ENCODE measurements around the gene MPIG6B. TPM values are rescaled to one million over a fixed set of nuclear protein-coding genes. Genes with fewer than 3 reads are reported as not detected.
A peak's percentile ranks its signal among the peaks of the same experiment; 100 is the strongest.

The MPIG6B gene
- total and polyA plus RNA-seq, 12 donors = 0.11 to 0.97 (median 0.27) TPM; not detected in 3

- no peak for DNase-seq
- Histone ChIP-seq H3K4me3 (no peak overlapping the region), H3K9me3 (no peaks in the 10 kb centered on the region), H3K36me3 (peaks cover 0 to 41% (median 17%) of the 10 kb centered on the region in 9 donors), H3K4me1 (peaks cover 9 to 44% (median 23%) of the 10 kb centered on the region in 9 donors), H3K27ac (peak overlapping the region in 2 of 10 donors; percentile 19 to 94), H3K27me3 (no peaks in the 10 kb centered on the region)
- WGBS, 2 donors = 84 to 91% methylated on average over 12 of the region's 12 CpGs
- no peak for ATAC-seq
- intact Hi-C loops (cut with DNase I) = loop anchor here in 6 of 10 donors (5.0 kb wide), 4 partner anchors 42 to 107 kb away; partner anchors contain the start of genes LY6G5C (in 1 of the 6) and VARS1 (in 1 of the 6)
- TF ChIP-seq CTCF (IDR thresholded peaks at IDR 0.05) = no peak
Measured at GRCh38 chr6:31725502-31726350, 2.6 kb downstream of the MPIG6B start.

DNA sequence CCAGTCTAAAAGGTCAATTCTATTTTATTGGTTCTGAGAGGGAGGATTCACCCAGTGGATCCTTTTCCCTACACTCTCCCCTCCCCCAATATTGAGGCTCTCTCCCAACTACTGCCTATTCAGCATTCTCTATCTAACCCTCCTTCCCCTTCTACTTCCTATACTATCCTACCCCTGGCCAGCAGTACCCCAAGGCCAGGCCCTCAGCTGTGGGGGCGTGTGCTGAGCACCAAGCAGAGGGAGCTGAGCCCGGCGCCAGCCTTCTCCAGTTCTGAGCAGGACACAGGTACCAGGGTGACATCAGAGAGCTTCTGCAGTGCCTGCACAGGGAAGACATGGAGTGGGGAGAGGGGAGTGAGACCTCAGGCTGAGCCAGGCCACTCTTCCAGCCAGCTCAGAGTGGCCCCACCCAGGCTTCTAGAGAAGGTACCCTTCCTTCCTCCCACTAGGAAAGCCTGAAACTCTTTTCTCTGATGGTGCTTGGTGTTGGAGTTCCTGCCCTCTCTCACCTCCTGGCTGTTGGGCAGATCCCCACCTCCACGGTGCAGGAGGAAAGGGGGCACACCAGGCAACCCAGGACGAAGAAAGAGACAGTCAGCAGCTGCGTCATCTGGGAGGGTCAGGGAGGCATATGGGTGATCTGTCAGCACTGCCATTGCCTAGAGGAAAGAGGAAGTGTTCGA lies 4.0 kb downstream of the MPIG6B start:
- peak overlapping the region in 8 of 10 donors; percentile 31 to 97 (median 93) for H3K27ac ChIP-seq
- H3K4me1 ChIP-seq = peaks cover 10 to 59% (median 38%) of the 10 kb centered on the region in 9 donors
- DNase-seq (peak in 1 of 2 donors; percentile 34), ATAC-seq (no peak)
- WGBS, 2 donors = 76 to 80% methylated on average over 7 of the region's 7 CpGs
- no peaks in the 10 kb centered on the region for H3K9me3 ChIP-seq
- peak overlapping the region in 2 of 10 donors; percentile 78 to 79 for H3K4me3 ChIP-seq
- no peaks in the 10 kb centered on the region for H3K27me3 ChIP-seq
- H3K36me3 ChIP-seq = peaks cover 0 to 56% (median 26%) of the 10 kb centered on the region in 9 donors
- TF ChIP-seq CTCF (IDR thresholded peaks at IDR 0.05) = no peak
- intact Hi-C loops (cut with DNase I) = loop anchor here in 6 of 10 donors (5.0 kb wide), 4 partner anchors 40 to 105 kb away; partner anchors contain the start of genes LY6G5C (in 1 of the 6) and VARS1 (in 1 of the 6)

DNA sequence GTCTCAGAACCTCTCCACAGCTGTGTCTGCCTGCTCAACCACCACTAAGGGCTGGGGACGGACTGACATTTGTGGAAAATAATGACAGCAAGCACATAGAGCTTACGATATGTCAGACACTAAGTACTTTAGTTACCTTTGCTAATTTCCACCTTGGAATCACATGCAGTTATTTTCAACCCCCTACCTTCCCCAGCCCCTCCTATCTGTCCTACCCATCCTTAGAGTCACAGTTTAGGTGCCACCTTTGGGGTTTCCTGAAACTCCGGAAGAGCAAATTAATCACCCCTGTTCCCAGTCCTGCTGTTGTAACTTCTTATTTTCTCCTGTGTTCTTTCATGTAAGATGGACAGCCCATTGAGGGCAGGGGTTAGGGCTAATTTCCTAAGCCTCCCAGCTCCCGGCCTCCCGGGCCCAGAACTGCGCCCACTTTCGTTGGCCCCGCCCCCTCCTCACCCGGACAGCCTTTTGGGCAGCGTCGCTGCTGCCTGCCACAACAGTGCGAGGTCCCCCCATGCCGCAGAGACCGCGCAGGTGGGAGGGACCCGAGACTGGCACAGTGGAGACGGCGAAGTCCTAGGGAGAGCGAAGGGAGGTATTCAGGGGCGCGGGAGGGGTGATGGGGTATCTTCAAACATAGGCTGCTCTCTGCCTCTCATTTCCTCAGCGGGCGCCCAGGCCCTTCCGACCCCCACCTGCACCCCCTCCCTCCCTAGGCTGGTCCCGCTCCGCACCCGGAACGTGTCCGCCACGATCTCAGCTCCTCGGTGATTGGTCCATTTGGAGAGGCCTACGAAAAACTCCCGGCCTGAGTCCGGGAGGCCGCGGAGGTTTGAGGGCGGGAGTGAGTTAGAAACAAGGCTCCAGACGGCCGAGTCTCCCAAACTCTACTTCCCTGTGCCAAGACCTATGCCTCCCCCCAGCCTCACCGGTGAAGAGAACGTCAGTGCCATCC lies 4.8 kb downstream of the MPIG6B start:
- Histone ChIP-seq H3K36me3 (peaks cover 0 to 64% (median 35%) of the 10 kb centered on the region in 9 donors), H3K4me3 (peak overlapping the region; percentile 66 to 95 (median 78)), H3K4me1 (peaks cover 10 to 67% (median 40%) of the 10 kb centered on the region in 9 donors), H3K27me3 (no peaks in the 10 kb centered on the region), H3K27ac (peak overlapping the region in 9 of 10 donors; percentile 93 to 97 (median 94)), H3K9me3 (no peaks in the 10 kb centered on the region)
- no peak for ATAC-seq
- intact Hi-C loops (cut with DNase I) = loop anchor here in 6 of 10 donors (5.0 kb wide), 4 partner anchors 39 to 104 kb away; partner anchors contain the start of genes LY6G5C (in 1 of the 6) and VARS1 (in 1 of the 6)
- DNase-seq = peak in 1 of 2 donors; percentile 32
- no peak for TF ChIP-seq CTCF (IDR thresholded peaks at IDR 0.05)
- 68 to 77% methylated on average over 41 of the region's 41 CpGs for WGBS, 2 donors

Measured in heart right ventricle (tissue), 16 donors.